Measurements from ENCODE around the gene TMEM170A.
A peak's percentile ranks its signal among the peaks of the same experiment; 100 is the strongest.
"Not testable (repeated sequence)": the region's sequence is repeated elsewhere in the genome, so short reads cannot be mapped to it uniquely, and the experiment has no call there.

The TMEM170A gene

GRCh38 chr16:75479421-75479990, 15.0 kb upstream of the TMEM170A start:
- DNase-seq: no peak

- no peak for DNase-seq
These were observed 14.2 kb upstream of the TMEM170A start for GRCh38 chr16:75478480-75479345.

- DNase-seq: peak in 1 of 2 donors; percentile 32
These were observed 13.4 kb upstream of the TMEM170A start for GRCh38 chr16:75477680-75478473.

- no peak for DNase-seq
These were observed 12.3 kb upstream of the TMEM170A start for GRCh38 chr16:75476817-75477216.

GRCh38 chr16:75475420-75475847, 10.9 kb upstream of the TMEM170A start:
- DNase-seq: no peak

- no peak for DNase-seq
These were observed 8.7 kb upstream of the TMEM170A start for GRCh38 chr16:75472908-75473877.

- peak; percentile 44 to 63 for DNase-seq
These were observed 7.5 kb upstream of the TMEM170A start for GRCh38 chr16:75471723-75472633.

- no peak for DNase-seq
These were observed 2.3 kb upstream of the TMEM170A start for GRCh38 chr16:75466760-75467159.

- DNase-seq: not testable (repeated sequence)
These were observed 934 bp downstream of the TMEM170A start for GRCh38 chr16:75463389-75464121.

- DNase-seq: peak in 1 of 2 donors; percentile 47
These were observed 1.7 kb downstream of the TMEM170A start for GRCh38 chr16:75462806-75463205.

GRCh38 chr16:75461575-75461974, 2.9 kb downstream of the TMEM170A start:
- no peak for DNase-seq

- no peak for DNase-seq
These were observed 4.0 kb downstream of the TMEM170A start for GRCh38 chr16:75460446-75460845.

- DNase-seq: no peak
These were observed 4.8 kb downstream of the TMEM170A start for GRCh38 chr16:75459691-75460090.

GRCh38 chr16:75458439-75458838, 6.0 kb downstream of the TMEM170A start:
- DNase-seq: no peak

- DNase-seq: no peak
These were observed 6.5 kb downstream of the TMEM170A start for GRCh38 chr16:75458029-75458428.

- no peak for DNase-seq
These were observed 6.9 kb downstream of the TMEM170A start for GRCh38 chr16:75457485-75458021.

- DNase-seq: no peak
These were observed 7.5 kb downstream of the TMEM170A start for GRCh38 chr16:75456971-75457370.

- not testable (repeated sequence) for DNase-seq
These were observed 8.0 kb downstream of the TMEM170A start for GRCh38 chr16:75456486-75456885.

GRCh38 chr16:75455677-75456076, 8.8 kb downstream of the TMEM170A start:
- DNase-seq: no peak

Data from CD4-positive, alpha-beta T cell treated with Interleukin-1 beta for 1 hour (primary cell).